Calu3 (cell line): ENCODE measurements around the gene XPO4. TPM values are rescaled to one million over a fixed set of nuclear protein-coding genes. Genes with fewer than 3 reads are reported as not detected.
"Not testable (repeated sequence)": the region's sequence is repeated elsewhere in the genome, so short reads cannot be mapped to it uniquely, and the experiment has no call there.

Experiments used
- BruUV-seq: library from RNA; stranded (reverse); fragments of 400-500 nt; replicated peaks from 2 replicates; lab custom pipeline; 2021; lab: Mats Ljungman, UMichigan
- CTCF ChIA-PET: fragments of 300-600 bp; sonication (Branson Sonifier 250); formaldehyde crosslinking; loops from one replicate; lab custom pipeline; 2022; ENCODE audit warnings: antibody characterized with exemption; lab: Charles Lee
- DNase-seq: peaks from one replicate; pipeline ENCODE4 v3.0.0; 2022
- H3K27ac Mint-ChIP-seq: one replicate; pipeline ENCODE4 v1.8.0; 2022; ENCODE audit warnings: mixed read lengths; ENCODE audit not compliant: unreplicated experiment
- H3K27me3 Mint-ChIP-seq: one replicate; pipeline ENCODE4 v1.8.0; 2022; ENCODE audit warnings: mixed read lengths; ENCODE audit not compliant: unreplicated experiment
- H3K36me3 Mint-ChIP-seq: one replicate; pipeline ENCODE4 v1.8.0; 2022; ENCODE audit warnings: mild to moderate bottlenecking, moderate library complexity, mixed read lengths; ENCODE audit not compliant: insufficient read depth, unreplicated experiment
- H3K4me1 Mint-ChIP-seq: one replicate; pipeline ENCODE4 v1.8.0; 2022; ENCODE audit warnings: mild to moderate bottlenecking, low read depth, mixed read lengths; ENCODE audit not compliant: unreplicated experiment
- H3K4me3 Mint-ChIP-seq: one replicate; pipeline ENCODE4 v1.8.0; 2022; ENCODE audit warnings: mild to moderate bottlenecking, low read depth, moderate library complexity, mixed read lengths; ENCODE audit not compliant: unreplicated experiment
- H3K9me3 Mint-ChIP-seq: one replicate; pipeline ENCODE4 v1.8.0; 2022; ENCODE audit warnings: low read depth, mixed read lengths; ENCODE audit not compliant: unreplicated experiment
- CTCF ChIP-seq: fragments of 200-600 bp; IDR thresholded peaks from one replicate; pipeline ENCODE4 v1.8.0; 2022; ENCODE audit warnings: antibody characterized with exemption; ENCODE audit not compliant: unreplicated experiment
- intact Hi-C: fragments of 100-400 bp; cut with micrococcal nuclease; formaldehyde crosslinking; loops from one replicate; pipeline ENCODE4 v1.10.0; 2022; ENCODE audit not compliant: unreplicated experiment
- total RNA-seq: library from RNA; stranded (reverse); gene quantifications from 2 replicates; pipeline ENCODE4 v1.2.3, GENCODE V29; 2022

Gene XPO4
- total RNA-seq, 1 experiment from 2014 or later, result 13.6 TPM

DNA sequence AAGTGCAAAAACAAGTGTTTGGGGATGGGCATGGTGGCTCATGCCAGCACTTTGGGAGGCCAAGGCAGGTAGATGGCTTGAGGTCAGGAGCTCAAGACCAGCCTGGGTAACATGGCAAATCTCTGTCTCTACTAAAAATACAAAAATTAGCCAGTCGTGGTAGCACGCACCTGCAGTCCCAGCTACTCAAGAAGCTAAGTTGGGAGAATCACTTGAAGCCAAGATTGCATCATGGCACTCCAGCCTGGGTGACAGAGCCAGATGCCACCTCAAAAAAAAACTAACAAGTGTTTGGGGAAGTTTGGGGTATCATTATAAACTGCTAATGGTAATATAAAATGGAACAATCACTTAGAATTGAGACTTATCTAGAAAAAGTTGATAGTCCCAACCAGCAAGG lies 24.6 kb downstream of the XPO4 start:
- BruUV-seq, result no TSS peak
- no peaks in the 10 kb centered on the region for H3K36me3 Mint-ChIP-seq

DNA sequence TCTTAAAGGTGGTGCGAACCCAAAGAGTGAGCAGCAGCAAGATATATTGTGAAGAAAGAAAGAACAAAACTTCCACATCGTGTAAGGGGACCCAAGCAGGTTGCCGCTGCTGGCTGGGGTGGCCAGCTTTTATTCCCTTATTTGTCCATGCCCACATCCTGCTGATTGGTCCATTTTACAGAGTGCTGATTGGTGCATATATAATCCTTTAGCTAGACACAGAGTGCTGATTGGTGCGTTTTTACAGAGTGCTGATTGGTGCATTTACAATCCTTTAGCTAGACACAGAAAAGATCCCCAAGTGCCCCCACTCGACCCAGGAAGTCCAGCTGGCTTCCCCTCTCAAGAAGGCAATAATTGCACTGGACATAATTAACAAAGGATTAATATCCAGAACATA lies 25.7 kb downstream of the XPO4 start:
- H3K27me3 Mint-ChIP-seq, H3K4me3 Mint-ChIP-seq, BruUV-seq, H3K36me3 Mint-ChIP-seq, DNase-seq, CTCF ChIA-PET, H3K27ac Mint-ChIP-seq, H3K9me3 Mint-ChIP-seq, intact Hi-C loops: not testable (repeated sequence)
- H3K4me1 Mint-ChIP-seq, result peaks cover 17% of the 10 kb centered on the region

More for the DNA sequence above, 24.6 kb downstream of the XPO4 start:
- H3K4me3 Mint-ChIP-seq, result no peak overlapping the region
- TF ChIP-seq CTCF, result no peak
- CTCF ChIA-PET, result interaction anchor here (0.6 kb wide), 1 partner anchor 42 kb away, joined by 3 read pairs; no protein-coding TSS in a partner anchor
- H3K27me3 Mint-ChIP-seq, result no peaks in the 10 kb centered on the region
- H3K9me3 Mint-ChIP-seq, result peaks cover 2% of the 10 kb centered on the region
- peaks cover 13% of the 10 kb centered on the region for H3K4me1 Mint-ChIP-seq
- no peak overlapping the region for H3K27ac Mint-ChIP-seq
- intact Hi-C loops, result no loop called here
- no peak for DNase-seq

- H3K27me3 Mint-ChIP-seq, intact Hi-C loops, CTCF ChIA-PET, H3K9me3 Mint-ChIP-seq, BruUV-seq, H3K27ac Mint-ChIP-seq, DNase-seq, H3K4me3 Mint-ChIP-seq, H3K36me3 Mint-ChIP-seq: not testable (repeated sequence)
- peaks cover 18% of the 10 kb centered on the region for H3K4me1 Mint-ChIP-seq
These were observed 28.1 kb downstream of the XPO4 start for GRCh38 chr13:20874439-20874838.

GRCh38 chr13:20873348-20873747 lies 29.2 kb downstream of the XPO4 start:
- H3K4me1 Mint-ChIP-seq, result peaks cover 18% of the 10 kb centered on the region
- H3K4me3 Mint-ChIP-seq, result no peak overlapping the region
- no peaks in the 10 kb centered on the region for H3K27me3 Mint-ChIP-seq
- no peak for TF ChIP-seq CTCF
- intact Hi-C loops, result no loop called here
- no peak overlapping the region for H3K27ac Mint-ChIP-seq
- no TSS peak for BruUV-seq
- peaks cover 2% of the 10 kb centered on the region for H3K9me3 Mint-ChIP-seq
- H3K36me3 Mint-ChIP-seq, result no peaks in the 10 kb centered on the region
- no peak for DNase-seq
- CTCF ChIA-PET, result interaction anchor here (1.2 kb wide), 1 partner anchor 345 kb away, joined by 3 read pairs; no protein-coding TSS in a partner anchor

DNA sequence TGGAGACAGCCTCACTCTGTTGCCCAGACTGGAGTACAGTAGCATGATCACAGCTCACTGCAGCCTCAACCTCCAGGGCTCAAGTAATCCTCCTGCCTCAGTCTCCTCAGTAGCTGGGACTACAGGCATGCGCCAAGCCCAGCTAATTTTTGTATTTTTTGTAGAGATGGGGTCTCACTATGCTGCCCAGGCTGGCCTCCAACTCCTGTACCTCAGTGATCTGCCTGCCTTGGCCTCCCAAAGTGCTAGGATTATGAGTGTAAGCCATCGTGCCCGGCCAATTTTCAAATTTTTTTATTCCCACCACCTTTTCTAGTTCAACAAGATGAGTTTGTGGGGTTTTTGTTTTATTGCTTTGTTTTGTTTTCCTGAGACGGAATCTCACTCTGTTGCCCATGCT lies 31.7 kb downstream of the XPO4 start:
- CTCF ChIA-PET, result interaction anchor here (0.5 kb wide), 1 partner anchor 24 kb away, joined by 3 read pairs; no protein-coding TSS in a partner anchor
- no peaks in the 10 kb centered on the region for H3K36me3 Mint-ChIP-seq
- intact Hi-C loops, result no loop called here

More for the DNA sequence above, 31.7 kb downstream of the XPO4 start:
- Mint-ChIP-seq H3K27ac (no peak overlapping the region), H3K27me3 (no peaks in the 10 kb centered on the region), H3K4me3 (no peak overlapping the region), H3K9me3 (no peaks in the 10 kb centered on the region), H3K4me1 (peaks cover 18% of the 10 kb centered on the region)
- no peak for TF ChIP-seq CTCF
- no TSS peak for BruUV-seq
- no peak for DNase-seq
